GM21529 (cell line): Measurements from ENCODE around the gene PHKB.
"Not testable (repeated sequence)": the region's sequence is repeated elsewhere in the genome, so short reads cannot be mapped to it uniquely, and the experiment has no call there.

Experiments
- ATAC-seq: cut with Tn5 transposase; IDR thresholded peaks from one replicate; pipeline ENCODE4 v1.9.1; 2021; ENCODE audit not compliant: unreplicated experiment

PHKB gene

DNA sequence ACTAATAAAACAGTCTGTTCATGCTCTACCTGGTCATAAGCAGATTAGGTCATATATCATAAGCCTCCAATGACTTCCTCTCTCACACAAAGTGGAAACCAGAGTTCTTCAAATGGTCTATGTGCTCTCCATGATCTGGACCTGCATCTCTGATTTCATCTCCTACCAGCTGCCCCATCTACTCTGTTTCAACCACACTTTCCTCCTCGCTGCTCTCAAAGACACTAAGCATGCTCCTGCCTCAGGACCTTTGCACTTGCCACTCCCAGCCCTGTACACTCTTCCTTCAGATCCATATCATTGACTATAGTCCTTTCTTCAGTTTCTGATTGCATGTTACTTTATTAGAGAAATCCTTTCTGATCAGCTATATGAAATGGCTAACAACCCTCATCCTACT is 196.8 kb downstream of the PHKB start:
- ATAC-seq, result no peak

DNA sequence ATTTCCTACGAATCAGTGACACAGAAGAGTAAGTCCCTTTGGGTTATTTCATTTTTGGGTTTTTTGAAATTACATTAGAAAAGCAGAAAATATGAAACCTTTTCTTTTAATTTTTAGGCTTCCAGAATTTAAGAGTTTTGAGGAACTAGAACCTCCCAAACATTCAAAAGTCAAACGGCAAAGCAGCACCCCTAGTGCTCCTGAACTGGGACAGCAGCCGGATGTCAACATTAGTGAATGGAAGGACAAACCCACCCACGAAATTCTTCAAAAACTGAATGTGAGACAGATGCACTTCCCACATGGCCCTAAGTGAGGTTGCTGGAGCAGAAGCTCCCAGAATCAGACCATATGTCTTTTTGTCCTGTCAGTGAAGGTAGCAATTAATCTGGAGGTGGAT is 199.4 kb downstream of the PHKB start:
- ATAC-seq, result no peak

DNA sequence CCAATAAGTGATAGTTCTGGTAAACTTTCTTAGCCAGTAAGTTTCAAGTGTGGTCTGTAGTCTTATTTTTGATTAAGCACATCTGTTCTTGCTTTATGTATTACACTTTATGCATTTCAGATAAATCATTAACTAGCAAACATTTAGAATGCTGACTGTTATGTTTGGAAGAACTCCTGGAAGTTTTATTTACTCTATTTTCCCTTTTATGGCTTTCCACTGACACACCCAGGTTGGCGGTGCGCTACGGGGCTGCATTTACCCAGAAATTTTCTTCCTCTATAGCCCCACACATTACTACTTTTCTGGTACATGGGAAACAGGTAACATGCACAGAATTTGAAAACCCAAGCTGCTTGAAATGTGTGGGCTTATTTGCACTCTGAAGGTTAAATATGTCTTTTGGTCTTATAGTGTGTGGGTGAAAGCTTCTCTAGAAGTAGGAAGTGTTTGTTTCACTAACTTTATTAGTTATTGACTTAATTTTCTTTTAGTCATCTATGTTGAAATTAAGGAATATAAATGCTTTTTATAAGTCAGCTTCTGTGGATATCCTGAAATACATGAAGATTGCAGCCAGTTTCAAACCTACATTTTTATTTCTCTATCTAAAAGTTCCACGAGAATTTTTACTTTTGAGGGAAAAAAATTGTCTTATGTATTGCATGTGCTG is 203.7 kb downstream of the PHKB start:
- no peak for ATAC-seq

DNA sequence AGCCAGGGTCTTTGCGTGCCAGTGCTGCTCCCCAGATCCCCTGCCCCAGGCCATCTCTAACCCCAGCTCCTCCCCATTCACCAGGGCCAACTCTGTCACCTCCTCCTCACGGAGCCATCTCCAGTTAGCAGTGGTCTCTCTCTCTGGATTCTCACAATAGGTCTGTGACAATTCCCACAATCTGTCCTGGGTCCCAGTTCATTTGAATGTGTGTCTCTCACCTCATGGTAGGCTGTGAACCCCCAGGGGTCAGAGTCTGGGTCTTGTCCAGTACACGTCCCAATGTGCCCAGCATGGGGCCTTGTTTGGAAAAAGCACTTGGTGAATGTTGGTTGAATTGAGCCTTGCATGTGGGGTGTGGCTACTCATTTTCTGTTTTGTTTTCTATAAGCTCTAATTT is 205.3 kb downstream of the PHKB start:
- no peak for ATAC-seq

- no peak for ATAC-seq
Observed at GRCh38 chr16:47667956-47668355, 206.8 kb downstream of the PHKB start.

GRCh38 chr16:47672475-47672874 is 211.3 kb downstream of the PHKB start:
- no peak for ATAC-seq

- ATAC-seq, result no peak
Observed at GRCh38 chr16:47676635-47677177, 215.6 kb downstream of the PHKB start.

GRCh38 chr16:47681571-47681970 is 220.4 kb downstream of the PHKB start:
- ATAC-seq, result not testable (repeated sequence)

DNA sequence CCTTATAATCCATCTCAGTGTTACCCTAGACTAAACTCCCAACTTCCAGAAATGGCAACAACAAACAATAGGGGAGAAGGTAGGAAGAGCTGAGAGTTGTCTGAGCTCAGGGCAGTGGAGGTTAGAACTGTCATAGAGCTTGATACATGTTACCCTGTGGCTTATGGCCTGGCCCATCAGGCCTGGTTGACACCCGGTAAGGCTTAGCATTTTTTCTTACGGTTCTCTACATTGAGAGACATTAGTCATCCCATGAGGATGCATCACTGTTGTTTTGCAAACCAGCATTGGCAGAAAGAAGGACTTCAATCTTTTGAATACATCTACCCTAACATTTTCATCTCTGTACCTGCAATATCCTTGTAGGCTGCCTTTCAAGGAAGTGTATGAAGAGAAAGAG is 226.6 kb downstream of the PHKB start:
- no peak for ATAC-seq

DNA sequence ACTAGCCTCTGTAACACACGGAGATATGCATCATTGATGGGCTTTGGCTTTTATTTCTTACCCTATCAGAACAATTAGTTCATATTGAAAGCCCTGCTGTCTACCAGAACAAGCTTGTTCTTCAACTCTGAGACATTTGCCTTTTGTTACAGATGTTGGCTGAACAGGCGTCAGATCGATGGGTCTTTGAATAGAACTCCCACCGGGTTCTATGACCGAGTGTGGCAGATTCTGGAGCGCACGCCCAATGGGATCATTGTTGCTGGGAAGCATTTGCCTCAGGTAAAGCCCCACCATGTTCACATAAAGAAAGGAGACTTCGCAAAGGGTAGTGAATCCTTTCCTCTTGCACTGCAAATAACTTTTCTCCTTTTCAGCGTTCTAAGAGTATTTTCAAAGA is 232.1 kb downstream of the PHKB start:
- no peak for ATAC-seq

- ATAC-seq, result no peak
Observed at GRCh38 chr16:47694543-47694942, 233.4 kb downstream of the PHKB start.

DNA sequence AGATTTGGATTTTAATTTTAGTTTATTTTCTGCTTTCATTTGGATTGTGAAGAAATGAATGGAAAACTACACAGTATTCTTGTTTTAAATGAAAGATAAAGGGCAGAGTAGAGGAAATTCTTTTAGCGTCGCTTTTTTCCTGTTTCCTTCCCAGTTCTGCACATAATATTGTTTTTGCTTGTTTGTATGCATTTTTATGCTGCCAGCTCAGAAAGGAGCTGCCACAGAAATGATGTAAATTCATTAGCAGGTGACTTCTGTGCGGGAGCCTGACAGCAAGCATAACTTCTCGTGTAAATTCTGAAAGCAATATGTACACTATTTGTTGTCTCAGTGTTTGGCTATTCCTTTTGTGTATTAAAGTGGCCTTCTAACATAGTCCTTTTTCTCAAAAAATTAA is 234.6 kb downstream of the PHKB start:
- no peak for ATAC-seq

GRCh38 chr16:47697826-47698225 is 236.7 kb downstream of the PHKB start:
- ATAC-seq, result no peak

GRCh38 chr16:47699106-47699505 is 238.0 kb downstream of the PHKB start:
- ATAC-seq, result no peak

- ATAC-seq, result no peak
Observed at GRCh38 chr16:47700857-47701587, 239.9 kb downstream of the PHKB start.

- no peak for ATAC-seq
Observed at GRCh38 chr16:47705266-47705665, 244.1 kb downstream of the PHKB start.

- ATAC-seq, result no peak
Observed at GRCh38 chr16:47711809-47712208, 250.7 kb downstream of the PHKB start.

- no peak for ATAC-seq
Observed at GRCh38 chr16:47712276-47713224, 251.4 kb downstream of the PHKB start.

DNA sequence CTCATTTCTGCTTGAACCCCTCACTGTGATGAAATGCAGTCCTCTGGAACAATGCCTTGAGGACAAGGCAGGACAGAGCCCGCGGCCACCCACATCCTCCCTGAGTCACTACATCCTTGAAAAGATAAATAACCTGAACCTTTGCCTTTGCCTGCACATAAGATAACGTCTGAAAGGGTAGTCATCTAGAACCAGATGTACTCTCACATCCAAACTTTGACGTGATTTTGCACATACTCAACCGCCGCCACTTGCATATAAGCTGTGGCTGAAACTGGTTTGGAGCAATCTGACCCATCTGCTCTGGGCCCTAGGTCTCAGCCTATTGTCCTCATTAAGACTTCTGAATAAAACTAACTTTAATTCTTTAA is 252.1 kb downstream of the PHKB start:
- peak; percentile 75 for ATAC-seq

DNA sequence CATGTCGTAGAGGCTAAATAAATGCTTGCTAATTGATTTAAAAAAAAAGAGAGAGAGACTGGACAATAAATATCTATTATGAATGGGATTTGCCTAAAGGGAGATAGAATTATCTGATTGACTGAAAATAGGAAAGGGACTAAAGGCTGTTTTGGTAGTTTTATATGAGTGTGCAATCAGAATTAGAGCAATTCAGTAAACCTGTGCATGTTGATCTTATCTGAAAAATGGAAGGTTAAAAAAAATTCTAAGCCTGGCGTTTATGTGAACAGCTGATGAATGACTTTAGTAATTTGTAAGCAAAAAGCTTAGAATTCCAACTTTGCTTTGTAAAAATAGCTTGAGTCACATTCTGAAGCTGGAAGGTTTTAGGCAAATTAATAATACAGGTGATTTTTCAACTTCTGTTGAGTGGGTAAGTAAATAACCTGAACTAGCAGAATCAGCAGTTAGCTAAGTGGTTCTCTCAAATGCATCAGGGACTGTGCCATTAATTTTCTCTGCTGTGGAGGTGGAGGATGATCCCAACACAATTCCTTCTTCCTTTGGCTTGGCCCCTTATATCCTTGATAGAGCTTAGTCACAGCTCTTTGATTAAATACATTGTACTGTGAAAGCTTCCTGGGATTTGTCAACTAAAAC is 254.4 kb downstream of the PHKB start:
- no peak for ATAC-seq

- no peak for ATAC-seq
Observed at GRCh38 chr16:47716571-47716970, 255.4 kb downstream of the PHKB start.
